SK-N-SH (cell line): Measurements from ENCODE around the gene TBC1D3B. TPM values are rescaled to one million over a fixed set of nuclear protein-coding genes. Genes with fewer than 3 reads are reported as not detected.

Source experiments
- CTCF ChIA-PET: fragments of 300-600, 350-600 bp; formaldehyde crosslinking; extraction: SDS; loops from one replicate; lab custom pipeline; 2021; lab: Yijun Ruan, JAX
- POLR2A ChIA-PET: fragments of 350-600 bp; sonication (Branson Sonifier 250); formaldehyde crosslinking; extraction: SDS; loops from one replicate; lab custom pipeline; 2020; ENCODE audit warnings: antibody characterized with exemption, inconsistent platforms; lab: Yijun Ruan, JAX
- DNase-seq: peaks from one replicate; pipeline ENCODE4 v3.0.0; 2012
- H2AFZ ChIP-seq: fragments of 200-600 bp; sonication (generic); 2 replicates; pipeline ENCODE4 v1.8.1; 2016; ENCODE audit warnings: antibody characterized with exemption, mild to moderate bottlenecking, low read depth
- H3F3A ChIP-seq: fragments of 200-600 bp; sonication (generic); replicated peaks from 2 replicates; pipeline ENCODE3; 2016; ENCODE audit warnings: antibody characterized with exemption, mild to moderate bottlenecking; ENCODE audit not compliant: insufficient read depth
- H3K27ac ChIP-seq, 2 experiments: fragments of 200-500 bp in 1 of 2; fragments of 200-600 bp in 1 of 2; sonication (Bioruptor generic) in 1 of 2; sonication (generic), shearing (Covaris generic) in 1 of 2; 2 replicates each; pipeline versions ENCODE4 v1.5.1 to v1.6.1; 2014 to 2016; ENCODE audit warnings: low read depth in 2 of 2, inconsistent platforms in 1 of 2, low read length in 1 of 2, mild to moderate bottlenecking in 1 of 2, mixed read lengths in 1 of 2
- H3K27me3 ChIP-seq: fragments of 200-600 bp; sonication (generic), shearing (Covaris generic); 2 replicates; pipeline ENCODE4 v1.6.1; 2016; ENCODE audit warnings: mixed run types; ENCODE audit not compliant: insufficient read depth
- H3K36me3 ChIP-seq, 2 experiments: fragments of 200-500 bp in 1 of 2; fragments of 200-600 bp in 1 of 2; sonication (Bioruptor generic) in 1 of 2; sonication (generic) in 1 of 2; replicated peaks in 1 of 2; 2 replicates each; pipeline versions ENCODE3 to v1.5.1; 2014 to 2016; ENCODE audit warnings: low read length in 1 of 2, mild to moderate bottlenecking in 1 of 2; ENCODE audit not compliant: insufficient read depth in 2 of 2, control insufficient read depth in 1 of 2
- H3K4me1 ChIP-seq, 2 experiments: fragments of 200-500 bp in 1 of 2; fragments of 200-600 bp in 1 of 2; sonication (Bioruptor generic) in 1 of 2; sonication (generic), shearing (Covaris generic) in 1 of 2; 2 replicates each; pipeline versions ENCODE4 v1.5.1 to v1.6.1; 2014 to 2016; ENCODE audit warnings: low read depth in 1 of 2, low read length in 1 of 2, mixed run types in 1 of 2; ENCODE audit not compliant: insufficient read depth in 2 of 2, control insufficient read depth in 1 of 2
- H3K4me2 ChIP-seq: fragments of 200-600 bp; sonication (generic), shearing (Covaris generic); 2 replicates; pipeline ENCODE4 v1.6.1; 2017; ENCODE audit warnings: mixed run types
- H3K4me3 ChIP-seq, 2 experiments: fragments of 200-500 bp in 1 of 2; fragments of 200-600 bp in 1 of 2; sonication (Bioruptor generic) in 1 of 2; sonication (generic), shearing (Covaris generic) in 1 of 2; 2 replicates each; pipeline versions ENCODE4 v1.5.1 to v1.8.1; 2014 to 2016; ENCODE audit warnings: low read depth in 2 of 2, inconsistent platforms in 1 of 2, low read length in 1 of 2, mild to moderate bottlenecking in 1 of 2, mixed read lengths in 1 of 2, moderate library complexity in 1 of 2
- H3K79me2 ChIP-seq: fragments of 200-600 bp; sonication (generic); 2 replicates; pipeline ENCODE4 v1.8.1; 2017; ENCODE audit warnings: mild to moderate bottlenecking; ENCODE audit not compliant: insufficient read depth
- H3K9ac ChIP-seq: fragments of 200-600 bp; sonication (generic); 2 replicates; pipeline ENCODE4 v1.6.1; 2017; ENCODE audit warnings: mixed run types
- H3K9me2 ChIP-seq: fragments of 200-600 bp; sonication (generic); 2 replicates; pipeline ENCODE4 v1.6.1; 2017; ENCODE audit warnings: mixed run types
- H3K9me3 ChIP-seq: fragments of 200-600 bp; sonication (generic); 2 replicates; pipeline ENCODE4 v1.6.1; 2017; ENCODE audit warnings: mixed run types, mild to moderate bottlenecking, moderate library complexity
- H4K20me1 ChIP-seq: fragments of 200-600 bp; sonication (generic); 2 replicates; pipeline ENCODE4 v1.6.1; 2017; ENCODE audit warnings: mild to moderate bottlenecking, mixed run types; ENCODE audit not compliant: insufficient read depth
- ELF1 ChIP-seq: IDR thresholded peaks from 2 replicates; pipeline ENCODE4 v1.4.0; 2012
- EP300 ChIP-seq, 2 experiments: IDR thresholded peaks; 2 replicates each; pipeline versions ENCODE4 v1.4.0 to v1.6.1; 2012; ENCODE audit warnings: borderline replicate concordance in 1 of 2, low read depth in 1 of 2, low read length in 1 of 2
- EZH2phosphoT487 ChIP-seq: fragments of 200-600 bp; sonication (generic); IDR thresholded peaks from 2 replicates; pipeline ENCODE4 v1.6.1; 2017; ENCODE audit warnings: low read depth, mixed run types, mild to moderate bottlenecking, antibody characterized with exemption, moderate library complexity, borderline replicate concordance
- FOSL2 ChIP-seq: IDR thresholded peaks from 2 replicates; pipeline ENCODE4 v1.4.0; 2012; ENCODE audit warnings: low read depth, mild to moderate bottlenecking, moderate library complexity, borderline replicate concordance
- FOXJ3 ChIP-seq: sonication (generic); formaldehyde crosslinking; IDR thresholded peaks from 2 replicates; pipeline ENCODE4 v1.5.1; 2020; ENCODE audit warnings: mild to moderate bottlenecking, missing genetic modification reagents
- FOXM1 ChIP-seq: IDR thresholded peaks from 2 replicates; pipeline ENCODE4 v1.4.0; 2012; ENCODE audit warnings: low read depth, mild to moderate bottlenecking
- GABPA ChIP-seq: IDR thresholded peaks from 2 replicates; pipeline ENCODE4 v1.4.0; 2012; ENCODE audit warnings: low read depth, mild to moderate bottlenecking
- GATA2 ChIP-seq: sonication (generic); formaldehyde crosslinking; IDR thresholded peaks from 2 replicates; pipeline ENCODE4 v1.5.0; 2020; ENCODE audit warnings: mild to moderate bottlenecking, missing genetic modification reagents
- JUND ChIP-seq: IDR thresholded peaks from 2 replicates; pipeline ENCODE4 v1.4.0; 2012
- MXI1 ChIP-seq: IDR thresholded peaks from 2 replicates; pipeline ENCODE4 v1.6.1; 2012; ENCODE audit warnings: mild to moderate bottlenecking, low read depth, low read length, improper control_type of control experiment
- NFIC ChIP-seq: IDR thresholded peaks from 2 replicates; pipeline ENCODE4 v1.4.0; 2012; ENCODE audit warnings: borderline replicate concordance
- NRF1 ChIP-seq: IDR thresholded peaks from 2 replicates; pipeline ENCODE4 v1.6.1; 2012; ENCODE audit warnings: low read depth, mild to moderate bottlenecking, low read length
- POLR2AphosphoS5 ChIP-seq: IDR thresholded peaks from 2 replicates; pipeline ENCODE4 v1.6.1; 2012; ENCODE audit warnings: low read depth, low read length
- RAD21 ChIP-seq: IDR thresholded peaks from 2 replicates; pipeline ENCODE4 v1.6.1; 2012; ENCODE audit warnings: mild to moderate bottlenecking, low read length
- RCOR1 ChIP-seq: fragments of 150-350 bp; IDR thresholded peaks from 2 replicates; pipeline ENCODE4 v1.6.1; 2017; ENCODE audit warnings: antibody characterized with exemption, low read length
- RXRA ChIP-seq: IDR thresholded peaks from 2 replicates; pipeline ENCODE4 v1.4.0; 2012; ENCODE audit warnings: low read depth, mild to moderate bottlenecking, borderline replicate concordance
- SIN3A ChIP-seq: IDR thresholded peaks from 2 replicates; pipeline ENCODE4 v1.6.1; 2012; ENCODE audit warnings: low read depth, mild to moderate bottlenecking, low read length, moderate library complexity, borderline replicate concordance
- SMC3 ChIP-seq: IDR thresholded peaks from 2 replicates; pipeline ENCODE4 v1.6.1; 2012; ENCODE audit warnings: low read depth, low read length, improper control_type of control experiment
- TAF1 ChIP-seq: IDR thresholded peaks from 2 replicates; pipeline ENCODE4 v1.6.1; 2012; ENCODE audit warnings: low read depth, mild to moderate bottlenecking, low read length, moderate library complexity, borderline replicate concordance
- TCF12 ChIP-seq: IDR thresholded peaks from 2 replicates; pipeline ENCODE4 v1.4.0; 2012
- TEAD4 ChIP-seq: IDR thresholded peaks from 2 replicates; pipeline ENCODE4 v1.4.0; 2012; ENCODE audit warnings: mild to moderate bottlenecking, borderline replicate concordance; ENCODE audit not compliant: insufficient read depth
- WGBS: methylation state at CpG from one replicate; pipeline ENCODE4 v1.1.6; 2017; ENCODE audit warnings: low lambda C conversion rate; 5-methylcytosine and 5-hydroxymethylcytosine counted together
- polyA plus RNA-seq, 3 experiments: library from polyadenylated mRNA; depleted of rRNA; stranded (reverse); fragments of >200 nt; gene quantifications; 2 replicates each; pipeline ENCODE4 v1.2.3, GENCODE V29; 2012
- TF ChIP-seq, protein P1 (sequence below): IDR thresholded peaks from 2 replicates; pipeline ENCODE4 v1.4.0; 2012; ENCODE audit warnings: low read depth
- TF ChIP-seq, protein P2 (sequence below): IDR thresholded peaks from 2 replicates; pipeline ENCODE4 v1.4.0; 2012; ENCODE audit warnings: low read depth, borderline replicate concordance
- TF ChIP-seq, protein P3 (sequence below): fragments of 150-350 bp; IDR thresholded peaks from 2 replicates; pipeline ENCODE4 v1.6.1; 2016; ENCODE audit warnings: mild to moderate bottlenecking, low read depth, low read length

TBC1D3B gene
- polyA plus RNA-seq, 1 of the 3 experiments (the other 2 are of a cell fraction), result 3.7 TPM

DNA sequence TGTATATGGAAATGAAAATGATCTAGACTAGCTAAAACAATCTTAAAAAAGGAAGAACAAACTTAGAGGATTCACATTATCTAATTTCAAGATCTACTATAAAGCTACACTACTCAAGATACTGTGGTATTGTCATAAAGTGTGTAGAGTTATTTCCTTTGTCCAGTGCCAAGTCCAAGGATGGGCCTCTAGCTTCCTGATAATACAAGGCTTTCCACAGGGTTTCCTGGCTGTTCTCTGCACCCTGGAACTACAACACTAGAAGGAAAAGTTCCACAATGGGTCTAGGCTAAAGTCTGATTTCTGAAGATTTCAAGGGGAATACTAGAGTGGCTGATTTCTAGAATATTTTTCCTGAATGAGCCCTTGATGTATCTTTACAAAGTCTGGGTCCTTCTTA is 34.2 kb downstream of the TBC1D3B start:
- no peak for DNase-seq
- Histone ChIP-seq H3K9me2 (no peaks in the 10 kb centered on the region), H2AFZ (no peak overlapping the region), H3K4me1 (no peaks in the 10 kb centered on the region), H3K4me3 (no peak overlapping the region), H3K27ac (no peak overlapping the region), H3K9me3 (no peaks in the 10 kb centered on the region), H3F3A (no peaks in the 10 kb centered on the region), H3K36me3 (no peaks in the 10 kb centered on the region), H3K27me3 (peaks cover 6% of the 10 kb centered on the region; the same call in 1 of the 2 replicates), H3K9ac (no peak overlapping the region), H3K79me2 (no peaks in the 10 kb centered on the region), H3K4me2 (no peak overlapping the region), H4K20me1 (no peaks in the 10 kb centered on the region)
- CTCF ChIA-PET, result no interaction called here
- TF ChIP-seq RCOR1 (no peak), MXI1 (no peak), JUND (no peak)
- POLR2A ChIA-PET, result no interaction called here

DNA sequence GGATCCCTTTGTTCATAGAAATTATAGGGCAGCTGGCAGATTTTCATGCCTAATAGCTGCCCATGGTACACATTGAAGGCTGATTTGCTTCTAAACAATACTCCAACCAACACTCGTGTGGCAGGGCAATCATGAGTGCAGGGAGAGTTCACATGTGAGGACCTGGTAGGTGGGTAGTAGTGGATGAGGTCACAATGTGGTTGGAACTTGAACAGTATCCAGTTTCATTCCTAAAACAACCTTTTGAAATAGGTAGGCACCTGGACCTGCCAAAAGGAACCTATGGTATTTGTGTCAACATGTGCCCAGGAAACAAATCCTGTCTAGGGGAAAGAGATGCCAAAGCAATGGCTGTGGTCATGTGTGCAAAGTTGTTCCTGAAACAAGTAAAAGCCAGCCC is 40.0 kb downstream of the TBC1D3B start:
- Histone ChIP-seq H3K4me2 (no peak overlapping the region), H3K27ac (no peak overlapping the region), H3K9me3 (no peaks in the 10 kb centered on the region), H3K27me3 (peaks cover under 1% of the 10 kb centered on the region; the same call in 1 of the 2 replicates), H3K9ac (no peak overlapping the region), H3F3A (no peaks in the 10 kb centered on the region), H2AFZ (no peak overlapping the region), H3K9me2 (no peaks in the 10 kb centered on the region), H4K20me1 (no peaks in the 10 kb centered on the region), H3K36me3 (no peaks in the 10 kb centered on the region), H3K4me3 (no peak overlapping the region), H3K4me1 (no peaks in the 10 kb centered on the region), H3K79me2 (no peaks in the 10 kb centered on the region)
- no peak for TF ChIP-seq JUND
- no peak for TF ChIP-seq TEAD4
- TF ChIP-seq RAD21, result no peak
- TF ChIP-seq, protein P1, sequence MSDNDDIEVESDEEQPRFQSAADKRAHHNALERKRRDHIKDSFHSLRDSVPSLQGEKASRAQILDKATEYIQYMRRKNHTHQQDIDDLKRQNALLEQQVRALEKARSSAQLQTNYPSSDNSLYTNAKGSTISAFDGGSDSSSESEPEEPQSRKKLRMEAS, result no peak
- TF ChIP-seq MXI1, result no peak
- TF ChIP-seq SMC3, result no peak
- 0% methylated on average over 1 of the region's 1 CpG for WGBS
- ChIA-PET CTCF (interaction anchor here (1.5 kb wide), 1 partner anchor 13 kb away, joined by 5 read pairs; no protein-coding TSS in a partner anchor), POLR2A (no interaction called here)
- DNase-seq, result no peak

DNA sequence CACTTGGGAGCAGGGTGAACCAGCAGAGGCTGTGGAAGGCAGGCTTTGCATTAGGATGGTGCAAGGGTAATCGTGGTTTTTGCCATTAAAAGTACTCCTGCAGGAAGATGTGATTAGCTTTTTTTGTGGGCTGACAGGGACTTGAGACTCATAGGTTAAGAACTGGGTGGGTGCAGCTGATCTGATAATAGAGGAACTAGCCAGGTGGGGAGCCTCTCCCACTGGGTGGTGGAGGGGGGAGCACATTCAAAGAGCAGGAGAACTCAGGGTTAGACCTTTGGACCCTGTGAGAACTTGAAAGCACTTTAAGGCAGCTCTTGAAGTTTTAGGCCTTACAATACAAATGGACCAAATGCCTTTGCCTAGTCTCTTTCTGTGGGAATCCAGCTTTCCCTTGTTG is 40.4 kb downstream of the TBC1D3B start:
- no peaks in the 10 kb centered on the region; the same call in 1 of the 2 replicates for H3K27me3 ChIP-seq
- no peak overlapping the region for H3K27ac ChIP-seq
- CTCF ChIA-PET, result interaction anchor here (1.5 kb wide), 1 partner anchor 13 kb away, joined by 5 read pairs; no protein-coding TSS in a partner anchor
- no peaks in the 10 kb centered on the region for H3K4me1 ChIP-seq
- no peak overlapping the region for H3K4me3 ChIP-seq
- H4K20me1 ChIP-seq, result no peaks in the 10 kb centered on the region
- H2AFZ ChIP-seq, result no peak overlapping the region
- H3F3A ChIP-seq, result no peaks in the 10 kb centered on the region
- H3K9ac ChIP-seq, result no peak overlapping the region
- no peaks in the 10 kb centered on the region for H3K79me2 ChIP-seq
- H3K4me2 ChIP-seq, result no peak overlapping the region
- H3K9me3 ChIP-seq, result no peaks in the 10 kb centered on the region
- DNase-seq, result no peak
- POLR2A ChIA-PET, result no interaction called here
- TF ChIP-seq, protein P2, sequence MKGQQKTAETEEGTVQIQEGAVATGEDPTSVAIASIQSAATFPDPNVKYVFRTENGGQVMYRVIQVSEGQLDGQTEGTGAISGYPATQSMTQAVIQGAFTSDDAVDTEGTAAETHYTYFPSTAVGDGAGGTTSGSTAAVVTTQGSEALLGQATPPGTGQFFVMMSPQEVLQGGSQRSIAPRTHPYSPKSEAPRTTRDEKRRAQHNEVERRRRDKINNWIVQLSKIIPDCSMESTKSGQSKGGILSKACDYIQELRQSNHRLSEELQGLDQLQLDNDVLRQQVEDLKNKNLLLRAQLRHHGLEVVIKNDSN, result no peak
- no peak for TF ChIP-seq JUND
- no peak for TF ChIP-seq FOSL2
- TF ChIP-seq EP300 (IDR thresholded peaks at IDR 0.05; ENCODE audit: borderline replicate concordance in 1 of 2, low read depth in 1 of 2, low read length in 1 of 2), result no peak
- no peak for TF ChIP-seq NRF1
- TF ChIP-seq POLR2AphosphoS5, result no peak
- TF ChIP-seq, protein P3, sequence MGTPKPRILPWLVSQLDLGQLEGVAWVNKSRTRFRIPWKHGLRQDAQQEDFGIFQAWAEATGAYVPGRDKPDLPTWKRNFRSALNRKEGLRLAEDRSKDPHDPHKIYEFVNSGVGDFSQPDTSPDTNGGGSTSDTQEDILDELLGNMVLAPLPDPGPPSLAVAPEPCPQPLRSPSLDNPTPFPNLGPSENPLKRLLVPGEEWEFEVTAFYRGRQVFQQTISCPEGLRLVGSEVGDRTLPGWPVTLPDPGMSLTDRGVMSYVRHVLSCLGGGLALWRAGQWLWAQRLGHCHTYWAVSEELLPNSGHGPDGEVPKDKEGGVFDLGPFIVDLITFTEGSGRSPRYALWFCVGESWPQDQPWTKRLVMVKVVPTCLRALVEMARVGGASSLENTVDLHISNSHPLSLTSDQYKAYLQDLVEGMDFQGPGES, result no peak
- TF ChIP-seq TCF12, result no peak
- TF ChIP-seq FOXM1, result no peak
- TF ChIP-seq GABPA, result no peak
- TF ChIP-seq RAD21, result no peak
- no peak for TF ChIP-seq MXI1
- no peak for TF ChIP-seq ELF1
- no peak for TF ChIP-seq EZH2phosphoT487
- no peak for TF ChIP-seq NFIC
- TF ChIP-seq RXRA, result no peak
- TF ChIP-seq TAF1, result no peak
- TF ChIP-seq FOXJ3 (CRISPR knock-in tag), result no peak
- no peak for TF ChIP-seq GATA2 (CRISPR knock-in tag)
- TF ChIP-seq SIN3A, result no peak
- no peaks in the 10 kb centered on the region for H3K9me2 ChIP-seq
- WGBS, result 7% methylated on average over 1 of the region's 1 CpG
- H3K36me3 ChIP-seq, result no peaks in the 10 kb centered on the region
